Activated CD4-positive, alpha-beta T cell treated with anti-CD3 and anti-CD28 coated beads, Interleukin-2, amount 50 U/mL, for 16 hours (primary cell): ENCODE results near the gene CASP2.

Source experiments
- DNase-seq: peaks from one replicate; pipeline ENCODE4 v3.0.0-alpha.2; 2020

CASP2 gene

DNA sequence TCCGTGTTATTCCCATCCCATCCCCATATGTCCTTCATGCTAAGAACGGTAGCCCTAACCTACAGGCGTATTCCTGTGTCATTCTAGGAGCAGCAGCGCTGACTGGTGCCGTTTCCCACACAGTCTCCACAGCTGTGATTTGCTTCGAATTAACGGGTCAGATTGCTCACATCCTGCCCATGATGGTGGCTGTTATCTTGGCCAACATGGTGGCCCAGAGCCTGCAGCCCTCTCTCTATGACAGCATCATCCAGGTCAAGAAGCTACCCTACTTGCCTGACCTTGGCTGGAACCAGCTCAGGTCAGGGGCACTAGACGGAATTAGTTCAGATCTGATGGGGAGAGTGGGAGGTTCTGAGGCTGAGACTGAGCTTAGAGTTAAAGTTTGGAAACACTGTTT, 53.7 kb downstream of the CASP2 start:
- DNase-seq, result no peak

- DNase-seq, result no peak
Measured at GRCh38 chr7:143343596-143343995, 55.4 kb downstream of the CASP2 start.

DNA sequence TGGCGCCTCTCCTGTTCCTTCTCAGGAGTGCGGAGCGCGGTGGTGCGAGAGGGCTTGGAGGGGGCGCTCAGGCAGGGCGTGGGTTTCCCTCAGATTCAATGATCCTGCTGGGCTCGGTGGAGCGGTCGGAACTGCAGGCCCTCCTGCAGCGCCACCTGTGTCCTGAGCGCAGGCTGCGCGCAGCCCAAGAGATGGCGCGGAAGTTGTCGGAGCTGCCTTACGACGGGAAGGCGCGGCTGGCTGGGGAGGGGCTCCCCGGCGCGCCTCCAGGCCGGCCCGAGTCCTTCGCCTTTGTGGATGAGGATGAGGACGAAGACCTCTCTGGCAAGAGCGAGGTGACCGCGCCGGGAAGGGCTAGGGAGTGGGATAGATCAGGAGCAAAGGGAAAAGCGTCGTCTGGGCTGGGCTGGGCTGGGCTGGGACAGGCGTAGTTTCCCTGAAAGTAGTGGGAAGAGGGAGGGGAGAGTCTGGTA, 57.3 kb downstream of the CASP2 start:
- peak; percentile 63 for DNase-seq

GRCh38 chr7:143346018-143346417, 57.9 kb downstream of the CASP2 start:
- no peak for DNase-seq

- no peak for DNase-seq
Measured at GRCh38 chr7:143347950-143348349, 59.8 kb downstream of the CASP2 start.

GRCh38 chr7:143351060-143351459, 62.9 kb downstream of the CASP2 start:
- no peak for DNase-seq

GRCh38 chr7:143351574-143351973, 63.4 kb downstream of the CASP2 start:
- DNase-seq, result no peak

- DNase-seq, result no peak
Measured at GRCh38 chr7:143352531-143353002, 64.4 kb downstream of the CASP2 start.

GRCh38 chr7:143354376-143354775, 66.2 kb downstream of the CASP2 start:
- DNase-seq, result no peak

GRCh38 chr7:143354965-143355364, 66.8 kb downstream of the CASP2 start:
- no peak for DNase-seq

DNA sequence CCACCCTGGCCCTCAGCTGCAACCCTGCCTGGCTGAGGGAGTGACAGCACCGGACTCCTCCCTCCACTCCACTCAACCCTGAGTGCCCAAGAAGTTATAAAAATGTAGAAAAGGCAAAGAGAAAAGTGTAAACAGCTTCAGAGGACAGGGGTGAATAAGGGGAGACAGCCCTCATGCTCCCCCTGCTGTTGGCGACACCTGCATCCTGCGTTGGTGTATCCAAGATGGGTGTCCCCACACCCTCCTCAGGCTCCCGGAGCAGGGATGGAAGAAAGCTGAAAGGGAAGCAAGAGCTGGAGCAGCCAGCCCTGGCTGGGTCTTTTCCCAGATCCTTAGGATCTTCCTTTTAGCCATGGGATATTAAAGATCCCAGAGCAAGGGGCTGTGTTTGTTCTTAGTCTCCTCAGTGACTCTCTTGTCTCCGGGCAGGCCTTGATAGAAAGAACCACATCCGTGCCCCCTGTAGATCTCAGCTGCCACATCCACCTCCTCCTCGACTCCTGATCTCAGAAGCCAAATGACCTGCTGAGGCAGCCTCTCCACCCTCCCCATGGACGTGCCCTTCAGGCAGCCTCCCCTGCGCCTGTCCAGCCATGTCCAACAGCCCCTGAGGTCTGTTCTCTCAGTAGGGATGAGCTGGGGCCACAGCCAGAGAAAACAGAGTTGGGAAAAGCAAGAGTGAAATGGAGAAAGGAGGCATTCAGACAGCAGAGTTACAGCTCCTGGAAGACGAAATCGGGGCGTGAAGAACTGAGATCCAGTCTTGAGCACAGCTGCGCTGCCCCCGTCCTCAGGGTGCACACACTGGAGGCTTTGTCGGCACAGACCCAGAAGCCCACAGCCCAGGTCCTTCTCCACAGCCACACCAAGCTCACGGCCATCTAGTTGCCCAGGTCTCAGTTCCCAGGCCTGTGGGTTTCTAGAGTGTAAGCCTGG, 67.6 kb downstream of the CASP2 start:
- DNase-seq, result no peak

DNA sequence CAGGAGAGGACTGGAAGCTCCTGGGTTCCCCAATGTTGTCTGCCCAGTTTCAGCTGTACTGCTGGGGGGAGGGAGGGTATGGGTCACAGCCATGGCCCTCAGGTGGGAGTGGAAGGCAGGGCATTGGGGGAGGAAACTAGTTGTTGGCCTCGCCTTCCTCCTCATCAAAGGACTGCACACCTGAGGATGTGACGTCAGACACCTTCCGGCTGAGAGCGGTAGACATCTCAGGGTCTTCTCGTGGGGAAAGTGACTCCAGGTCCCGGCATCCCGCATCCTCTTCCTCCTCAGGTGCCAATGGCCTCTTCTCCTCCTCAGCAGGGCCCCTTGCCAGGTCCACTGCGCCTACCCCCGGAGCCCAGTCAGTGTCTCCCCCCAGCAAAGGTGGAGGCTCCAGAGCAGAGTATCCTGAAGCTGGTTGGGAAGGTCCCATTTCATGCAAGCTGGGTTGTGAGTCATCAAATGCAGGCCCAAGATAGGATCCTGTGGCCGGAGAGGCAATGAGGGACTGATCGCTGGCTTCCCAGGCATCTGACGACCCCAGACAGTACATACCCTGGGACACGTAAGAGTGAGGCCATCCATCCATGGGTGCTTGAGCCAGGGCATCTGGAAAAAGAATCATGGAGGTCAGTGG, 68.4 kb downstream of the CASP2 start:
- no peak for DNase-seq
